Motor neuron (in vitro differentiated cells): ENCODE data around the gene AKIP1. TPM values are rescaled to one million over a fixed set of nuclear protein-coding genes. Genes with fewer than 3 reads are reported as not detected.
A peak's percentile ranks its signal among the peaks of the same experiment; 100 is the strongest.
"Not testable (repeated sequence)": the region's sequence is repeated elsewhere in the genome, so short reads cannot be mapped to it uniquely, and the experiment has no call there.

ENCODE experiments used
- ATAC-seq, 8 experiments: fragments of 200-7000 bp; cut with Tn5 transposase; replicated peaks in 6 of 8; 2 replicates each; pipeline ENCODE4 v1.8.0; 2021; ENCODE audit warnings: mild to moderate bottlenecking in 8 of 8, moderate library complexity in 8 of 8
- H3K27ac ChIP-seq, 2 donors: fragments of 250-450 bp; sonication (Bioruptor Pico); 2 replicates each; pipeline ENCODE4 v1.9.0; 2021; ENCODE audit warnings: antibody characterized with exemption in 2 of 2, mild to moderate bottlenecking in 2 of 2, moderate library complexity in 1 of 2
- H3K4me1 ChIP-seq, 2 donors: fragments of 250-450 bp; sonication (Bioruptor Pico); replicated peaks in 1 of 2; 2 replicates each; pipeline ENCODE4 v1.6.1; 2021; ENCODE audit warnings: antibody characterized with exemption in 2 of 2, mild to moderate bottlenecking in 2 of 2, moderate library complexity in 1 of 2
- H3K4me3 ChIP-seq, 5 donors: fragments of 250-450 bp; sonication (Bioruptor Pico); 2 replicates each; pipeline ENCODE4 v1.9.0; 2021; ENCODE audit warnings: antibody characterized with exemption in 5 of 5, mild to moderate bottlenecking in 5 of 5, moderate library complexity in 4 of 5
- WGBS, 10 experiments: fragments of 450-650 bp; shearing (Covaris generic); methylation state at CpG; one replicate each; pipeline ENCODE4 v1.0.0; 2022; 5-methylcytosine and 5-hydroxymethylcytosine counted together
- in situ Hi-C, 9 experiments: fragments of 400-800 bp; cut with MboI; loops; one replicate each; pipeline ENCODE4 v1.15.0; 2021; ENCODE audit warnings: low sequenced_read_pairs in 9 of 9, low pct_unique_long_range_greater_than_20kb in 2 of 9; ENCODE audit not compliant: unreplicated experiment in 9 of 9
- total RNA-seq, 8 experiments: library from RNA; unstranded; fragments of 300-600 nt; gene quantifications; 2 replicates each; pipeline versions ENCODE4 v1.2.3 to v1.2.4, GENCODE V29; 2022

AKIP1 gene
- total RNA-seq, 8 experiments from 2014 or later, result 22.3 to 45.6 (median 29.7) TPM

DNA sequence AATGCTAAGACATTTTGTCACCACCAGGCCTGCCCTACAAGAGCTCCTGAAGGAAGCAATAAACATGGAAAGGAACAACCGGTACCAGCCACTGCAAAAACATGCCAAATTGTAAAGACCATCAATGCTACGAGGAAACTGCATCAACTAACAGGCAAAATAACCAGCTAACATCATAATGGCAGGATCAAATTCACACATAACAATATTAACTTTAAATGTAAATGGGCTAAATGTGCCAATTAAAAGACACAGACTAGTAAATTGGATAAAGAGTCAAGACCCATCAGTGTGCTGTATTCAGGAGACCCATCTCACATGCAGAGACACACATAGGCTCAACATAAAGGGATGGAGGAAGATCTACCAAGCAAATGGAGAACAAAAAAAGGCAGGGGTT, 19.8 kb upstream of the AKIP1 start:
- H3K4me3 ChIP-seq, in situ Hi-C loops, H3K4me1 ChIP-seq, ATAC-seq, H3K27ac ChIP-seq: not testable (repeated sequence)
- 80 to 100% (median 94%) methylated on average over 1 to 2 of the region's 2 CpGs; no CpG with 5 or more reads in 5 of the 10 experiments for WGBS, 10 experiments

DNA sequence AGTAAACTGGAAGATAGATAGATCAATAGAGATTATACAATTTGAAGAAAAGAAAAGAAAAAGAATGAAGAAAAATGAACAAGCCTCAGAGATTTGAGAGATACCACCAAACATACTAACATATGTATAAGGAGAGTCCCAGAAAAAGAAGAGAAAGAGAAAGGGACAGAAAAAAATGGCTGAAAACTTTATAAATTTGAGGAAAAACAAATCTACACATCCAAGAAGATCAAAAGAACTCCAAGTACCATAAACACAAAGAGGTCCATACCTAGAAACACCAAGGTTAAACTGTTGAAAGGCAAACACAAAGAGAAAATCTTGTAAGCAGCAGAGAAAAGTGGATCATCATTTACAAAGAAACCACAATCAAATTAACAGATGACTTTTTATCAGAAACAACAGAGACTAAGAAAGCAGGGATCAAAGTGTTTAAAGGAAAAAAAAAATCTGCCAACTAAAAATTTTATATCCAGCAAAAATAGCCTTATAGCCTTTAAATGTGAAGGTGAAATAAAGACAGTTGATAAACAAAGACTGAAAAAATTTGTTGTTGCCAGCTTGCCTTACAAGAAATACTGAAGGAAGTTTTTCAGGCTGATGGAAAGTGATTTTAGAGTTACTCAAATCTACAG, 11.8 kb upstream of the AKIP1 start:
- in situ Hi-C loops, result no loop called here
- ATAC-seq, result no peak
- Histone ChIP-seq H3K4me1 (no peaks in the 10 kb centered on the region), H3K4me3 (no peak overlapping the region), H3K27ac (no peak overlapping the region)

DNA sequence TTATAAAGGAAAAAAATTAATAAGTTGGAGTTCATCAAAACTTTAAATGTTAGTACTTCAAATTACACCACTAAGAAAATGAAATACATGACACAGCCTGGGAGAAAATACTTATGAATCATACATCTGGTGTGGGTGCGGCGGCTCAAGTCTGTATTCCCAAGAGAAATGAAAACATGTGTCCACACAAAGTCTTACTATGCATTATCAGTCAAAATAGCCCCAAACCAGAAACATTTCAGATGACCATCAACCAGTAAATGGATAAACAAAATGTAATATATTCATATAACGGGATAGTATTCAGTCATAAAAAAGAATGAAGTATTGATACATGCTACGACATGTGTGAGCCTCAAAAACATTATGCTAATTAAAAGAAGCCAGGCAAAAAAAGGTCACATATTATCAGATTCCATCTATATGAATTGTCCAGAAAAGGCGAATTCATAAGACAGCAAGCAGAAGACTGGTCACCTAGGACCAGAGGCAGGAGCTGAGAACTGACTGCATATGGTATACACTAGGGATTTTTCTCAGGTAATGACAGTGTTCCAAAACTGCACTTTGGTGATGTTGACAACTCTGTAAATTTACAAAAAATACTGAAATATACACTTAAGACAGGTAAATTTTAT, 5.3 kb upstream of the AKIP1 start:
- ATAC-seq, result peak in 3 of 8 experiments; percentile 86 to 92 (median 92)
- Histone ChIP-seq H3K4me3 (no peak overlapping the region), H3K27ac (no peak overlapping the region), H3K4me1 (peaks cover 0 to 2% of the 10 kb centered on the region in 2 donors)
- WGBS, 10 experiments, result 0 to 100% (median 75%) methylated on average over 2 to 5 of the region's 5 CpGs
- in situ Hi-C loops, result loop anchor here in 1 of 9 experiments (25.0 kb wide), 1 partner anchor 193 kb away; no protein-coding TSS in a partner anchor

DNA sequence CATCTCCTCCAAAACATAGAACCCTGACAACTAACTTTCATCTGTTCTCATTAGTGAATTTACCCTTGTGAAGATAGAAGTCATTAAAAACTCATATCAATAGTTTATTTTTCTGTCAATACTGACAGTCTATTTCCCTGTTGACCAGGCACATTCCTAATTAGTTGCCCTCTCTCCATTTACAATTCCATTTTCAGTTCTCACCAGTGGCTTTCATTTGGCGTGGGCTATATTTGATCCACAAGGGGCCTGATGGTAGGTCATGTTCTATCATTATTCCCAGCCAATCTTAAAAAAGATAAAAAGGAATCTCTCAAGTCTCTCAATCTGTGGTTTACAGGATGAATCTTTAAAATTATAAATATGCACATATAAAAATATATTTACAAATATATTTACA, 3.9 kb upstream of the AKIP1 start:
- in situ Hi-C loops, result loop anchor here in 1 of 9 experiments (25.0 kb wide), 1 partner anchor 195 kb away; no protein-coding TSS in a partner anchor
- no peak overlapping the region for H3K27ac ChIP-seq
- peaks cover under 1 to 2% of the 10 kb centered on the region in 2 donors for H3K4me1 ChIP-seq
- no peak overlapping the region for H3K4me3 ChIP-seq
- no peak for ATAC-seq
- WGBS, 10 experiments, result 44 to 100% (median 85%) methylated on average over 1 of the region's 1 CpG; no CpG with 5 or more reads in 3 of the 10 experiments

DNA sequence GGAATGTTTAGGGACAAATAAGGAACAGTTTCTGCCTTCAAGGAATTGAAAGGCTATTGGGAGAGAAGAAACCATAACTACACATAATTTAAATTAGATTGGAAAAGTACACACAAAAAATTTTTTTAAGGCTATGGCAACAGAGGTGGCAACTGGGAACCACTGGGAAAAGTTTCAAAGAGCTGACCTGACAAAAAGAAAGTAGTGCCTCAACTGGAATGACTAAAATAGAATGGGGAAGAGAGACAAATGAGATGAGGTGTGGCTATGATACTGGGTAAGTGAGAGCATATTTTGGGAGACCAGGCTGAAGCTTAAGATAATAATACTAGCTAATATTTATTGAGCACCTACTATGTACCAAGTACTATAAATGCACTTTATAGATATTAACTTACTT, 2.9 kb upstream of the AKIP1 start:
- H3K27ac ChIP-seq, result no peak overlapping the region
- peaks cover 5% of the 10 kb centered on the region in 2 donors for H3K4me1 ChIP-seq
- H3K4me3 ChIP-seq, result no peak overlapping the region
- in situ Hi-C loops, result loop anchor here in 1 of 9 experiments (25.0 kb wide), 1 partner anchor 196 kb away; no protein-coding TSS in a partner anchor
- no peak for ATAC-seq

DNA sequence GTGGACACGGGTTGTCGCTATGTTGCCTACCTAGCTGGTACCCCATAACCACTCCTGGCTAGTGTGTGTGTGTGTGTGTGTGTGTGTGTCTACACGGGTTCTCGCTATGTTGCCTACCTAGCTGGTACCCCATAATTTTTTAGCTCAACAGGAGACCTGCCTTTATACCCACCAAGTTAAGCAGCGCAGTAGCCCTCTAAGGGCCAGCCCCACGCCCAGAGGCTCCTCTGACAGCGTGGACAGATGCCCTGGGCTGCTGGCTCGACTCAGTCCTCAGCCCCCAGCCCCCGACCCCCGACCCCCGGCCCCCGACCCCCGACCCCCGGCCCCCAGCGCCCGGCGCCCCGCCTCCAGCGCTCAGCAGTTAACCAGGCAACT, 351 bp upstream of the AKIP1 start:
- Histone ChIP-seq H3K4me3 (peak overlapping the region; percentile 47 to 89 (median 72)), H3K27ac (no peak overlapping the region), H3K4me1 (peaks cover 7 to 13% of the 10 kb centered on the region in 2 donors)
- in situ Hi-C loops, result loop anchor here in 1 of 9 experiments (25.0 kb wide), 1 partner anchor 198 kb away; no protein-coding TSS in a partner anchor
- ATAC-seq, result peak; percentile 1 to 35 (median 21)
- no CpG with 5 or more reads among the region's 19 CpGs for WGBS, 10 experiments

DNA sequence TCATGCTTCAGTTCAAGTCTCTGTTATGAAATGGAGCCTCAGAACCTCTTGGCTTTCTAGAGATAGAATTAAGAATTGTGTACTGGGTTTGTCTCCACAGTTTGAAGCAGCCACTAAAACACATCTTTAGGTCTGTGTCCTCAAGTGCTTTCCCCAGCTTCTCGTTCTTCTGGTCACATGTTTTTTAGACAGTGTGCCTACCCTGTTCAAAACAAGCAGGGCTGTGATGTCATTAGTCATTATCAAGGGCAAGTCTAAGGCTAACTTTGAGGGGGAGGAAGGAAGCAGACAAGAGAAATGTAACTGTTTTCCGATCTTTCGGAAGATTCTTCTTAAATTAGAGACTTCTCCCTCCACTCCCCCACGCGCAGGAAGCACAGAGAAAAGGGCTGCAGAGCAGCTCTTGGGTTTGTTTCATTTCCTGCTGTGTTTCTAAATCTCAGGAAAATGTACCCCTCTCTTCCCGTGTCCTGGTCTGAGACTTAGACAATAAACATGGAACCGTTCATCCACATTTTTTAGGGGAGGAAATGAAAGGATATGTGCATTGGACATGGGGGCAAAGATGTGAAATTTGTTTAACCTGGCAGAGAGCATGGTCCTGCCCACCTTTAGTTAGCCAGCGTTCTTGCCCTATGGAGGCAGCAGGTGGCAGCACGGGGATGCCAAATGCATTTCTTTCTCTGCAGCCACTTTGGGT, 3.1 kb downstream of the AKIP1 start:
- 0 to 100% (median 55%) methylated on average over 1 to 9 of the region's 9 CpGs; no CpG with 5 or more reads in 1 of the 10 experiments for WGBS, 10 experiments
- Histone ChIP-seq H3K4me3 (peak overlapping the region in 1 of 5 donors; percentile 6), H3K27ac (no peak overlapping the region), H3K4me1 (peaks cover 7 to 13% of the 10 kb centered on the region in 2 donors)
- ATAC-seq, result peak in 1 of 8 experiments; percentile 1
- in situ Hi-C loops, result loop anchor here in 1 of 9 experiments (25.0 kb wide), 1 partner anchor 202 kb away; no protein-coding TSS in a partner anchor

DNA sequence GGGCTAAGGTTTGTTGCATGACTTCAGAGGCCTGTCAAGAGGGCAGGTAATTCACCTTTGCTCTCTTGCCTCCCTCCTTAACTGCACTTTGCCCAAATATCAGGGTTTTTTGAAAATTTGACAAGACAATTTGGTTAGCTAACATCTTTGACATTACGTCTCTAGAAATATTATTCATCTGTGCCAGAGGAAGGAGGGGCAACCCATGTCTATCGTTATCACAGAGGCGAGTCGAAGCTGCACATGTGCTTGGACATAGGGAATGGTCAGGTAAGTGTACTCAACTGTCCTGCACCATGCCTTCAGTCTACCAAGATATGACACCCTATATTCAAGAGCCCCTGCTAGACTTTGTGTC, 3.7 kb downstream of the AKIP1 start:
- 40 to 100% (median 90%) methylated on average over 1 to 4 of the region's 4 CpGs; no CpG with 5 or more reads in 2 of the 10 experiments for WGBS, 10 experiments
- no peak for ATAC-seq
- Histone ChIP-seq H3K4me3 (no peak overlapping the region), H3K4me1 (peaks cover 7 to 13% of the 10 kb centered on the region in 2 donors), H3K27ac (no peak overlapping the region)
- in situ Hi-C loops, result loop anchor here in 1 of 9 experiments (25.0 kb wide), 1 partner anchor 202 kb away; no protein-coding TSS in a partner anchor

DNA sequence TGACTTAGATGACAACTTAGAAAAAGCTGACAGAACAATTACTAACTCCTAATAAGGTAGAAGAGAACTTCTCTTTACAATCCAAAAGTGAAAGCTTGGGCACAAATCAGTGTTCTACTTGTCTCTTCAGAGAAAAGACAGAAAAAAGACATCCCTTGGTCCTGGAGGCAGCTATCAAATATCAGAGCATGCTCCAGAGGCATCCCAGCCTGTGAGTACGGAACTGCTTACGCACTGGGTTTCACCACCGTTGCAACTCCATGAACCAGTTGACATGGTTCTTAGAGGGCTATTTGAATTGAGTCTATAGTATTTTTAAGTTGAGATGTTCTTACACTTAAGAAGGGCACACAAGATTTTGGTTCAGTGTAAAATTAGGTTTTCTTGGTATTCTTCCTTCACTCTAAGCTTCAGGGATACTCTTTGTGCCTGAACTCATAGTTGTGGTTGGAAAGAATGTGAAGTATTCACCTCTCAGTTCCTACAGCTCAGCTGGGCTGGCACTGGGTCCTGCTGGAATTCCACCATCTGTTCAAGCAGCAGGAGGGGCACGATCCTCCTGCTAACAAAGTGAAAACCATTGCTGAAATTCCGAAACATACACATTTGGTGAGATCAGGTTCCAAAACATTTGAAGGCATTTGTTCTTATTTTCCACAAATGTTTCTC, 6.3 kb downstream of the AKIP1 start:
- H3K27ac ChIP-seq, result no peak overlapping the region
- in situ Hi-C loops, result loop anchor here in 1 of 9 experiments (25.0 kb wide), 1 partner anchor 205 kb away; no protein-coding TSS in a partner anchor

DNA sequence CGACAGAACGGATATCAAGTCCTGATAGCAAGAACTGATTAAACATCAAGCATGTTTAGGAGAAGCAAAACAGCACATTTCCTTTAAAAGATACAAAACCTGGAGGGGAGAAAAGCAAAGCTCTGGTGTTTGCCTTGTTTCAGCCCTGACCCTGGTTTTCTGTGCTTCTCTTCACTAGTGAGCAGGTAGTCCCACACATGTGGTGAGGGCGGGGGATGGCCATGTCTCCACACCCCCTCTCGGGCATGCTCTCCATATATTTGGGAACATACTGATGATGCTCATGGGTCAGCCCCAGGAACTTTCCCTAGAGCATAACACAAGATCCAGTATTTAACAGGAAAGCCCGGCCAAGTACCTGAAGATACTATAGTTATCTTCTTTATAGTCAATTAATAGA, 11.7 kb downstream of the AKIP1 start:
- in situ Hi-C loops, result loop anchor here in 1 of 9 experiments (25.0 kb wide), 1 partner anchor 210 kb away; no protein-coding TSS in a partner anchor
- 92 to 100% (median 100%) methylated on average over 1 to 5 of the region's 5 CpGs; no CpG with 5 or more reads in 2 of the 10 experiments for WGBS, 10 experiments
- Histone ChIP-seq H3K4me3 (no peak overlapping the region), H3K27ac (no peak overlapping the region), H3K4me1 (no peaks in the 10 kb centered on the region)
- ATAC-seq, result no peak

More for the DNA sequence above, 6.3 kb downstream of the AKIP1 start:
- WGBS, 10 experiments, result 40 to 92% (median 68%) methylated on average over 1 to 5 of the region's 5 CpGs; no CpG with 5 or more reads in 3 of the 10 experiments
- peaks cover 4 to 11% of the 10 kb centered on the region in 2 donors for H3K4me1 ChIP-seq
- ATAC-seq, result peak in 4 of 8 experiments; percentile 47 to 92 (median 78)
- no peak overlapping the region for H3K4me3 ChIP-seq

DNA sequence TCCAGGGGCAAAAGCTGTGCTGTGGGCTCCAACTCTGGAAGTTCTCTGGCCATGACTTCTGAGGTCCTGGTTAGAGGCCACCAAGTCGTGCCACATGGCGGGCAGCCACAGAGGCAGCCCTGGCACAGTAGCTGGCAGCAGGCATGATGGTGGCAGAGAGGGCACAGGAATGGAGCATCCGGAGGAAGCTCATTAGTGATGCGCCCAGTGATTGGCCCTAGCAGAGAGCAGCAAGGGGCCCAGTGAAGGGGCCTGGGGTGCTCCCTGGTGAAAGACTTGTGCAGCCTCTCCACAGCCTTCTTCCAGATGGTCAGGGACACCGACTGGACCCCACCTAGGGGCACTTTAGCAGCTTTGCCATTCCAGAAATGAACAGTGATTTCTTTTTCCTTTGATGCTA, 14.7 kb downstream of the AKIP1 start:
- WGBS, 10 experiments, result 45 to 100% (median 92%) methylated on average over 1 to 3 of the region's 5 CpGs; no CpG with 5 or more reads in 1 of the 10 experiments
- no peaks in the 10 kb centered on the region for H3K4me1 ChIP-seq
- H3K4me3 ChIP-seq, result no peak overlapping the region
- in situ Hi-C loops, result no loop called here
- no peak for ATAC-seq
- no peak overlapping the region for H3K27ac ChIP-seq

DNA sequence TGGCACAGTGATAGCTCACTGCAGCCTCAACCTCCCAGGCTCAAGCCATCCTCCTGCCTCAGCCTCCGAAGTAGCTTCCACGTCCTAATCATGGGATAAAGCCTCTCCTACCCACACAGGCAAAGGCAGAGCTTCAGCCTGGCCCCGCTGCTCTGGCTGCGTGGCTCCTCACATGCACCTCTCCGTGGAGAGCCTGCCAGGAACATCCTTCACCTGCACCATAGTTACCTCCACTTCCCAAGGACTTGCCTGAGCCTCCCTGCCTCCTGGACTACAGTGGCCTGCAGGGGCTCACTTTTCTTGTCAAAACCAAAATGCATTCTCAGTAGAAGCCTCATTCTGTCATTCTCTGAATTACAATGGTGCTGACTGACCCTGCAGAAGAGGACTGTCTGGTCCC, 15.2 kb downstream of the AKIP1 start:
- no peak for ATAC-seq
- Histone ChIP-seq H3K27ac (no peak overlapping the region), H3K4me1 (no peaks in the 10 kb centered on the region), H3K4me3 (no peak overlapping the region)
- WGBS, 10 experiments, result 80 to 90% (median 84%) methylated on average over 2 to 5 of the region's 5 CpGs; no CpG with 5 or more reads in 3 of the 10 experiments
- in situ Hi-C loops, result no loop called here
